AG04450 (cell line): ENCODE data around the gene B4GALT1. TPM values are rescaled to one million over a fixed set of nuclear protein-coding genes. Genes with fewer than 3 reads are reported as not detected.

Experiments used
- CTCF ChIA-PET: fragments of 300-600, 350-600 bp; formaldehyde crosslinking; extraction: SDS; loops from one replicate; lab custom pipeline; 2022; ENCODE audit warnings: antibody characterized with exemption, inconsistent platforms; lab: Charles Lee
- POLR2A ChIA-PET: fragments of 350-600 bp; formaldehyde crosslinking; extraction: SDS; loops from one replicate; lab custom pipeline; 2021; ENCODE audit warnings: antibody characterized with exemption, inconsistent platforms; lab: Yijun Ruan, JAX
- DNase-seq: peaks from one replicate; pipeline ENCODE4 v3.0.0-alpha.2; 2011; ENCODE audit warnings: low read depth, low spot score
- H3K27ac ChIP-seq: one replicate; pipeline ENCODE4 v1.5.1; 2012; ENCODE audit warnings: low read depth, low read length, control low read depth
- H3K27me3 ChIP-seq: one replicate; pipeline ENCODE4 v1.6.0; 2012; ENCODE audit warnings: low read length; ENCODE audit not compliant: control insufficient read depth, insufficient read depth
- H3K4me3 ChIP-seq: 2 replicates; pipeline ENCODE4 v1.5.1; 2011; ENCODE audit warnings: mild to moderate bottlenecking, low read depth, low read length, control low read depth
- H3K9me3 ChIP-seq: 2 replicates; pipeline ENCODE4 v1.5.1; 2012; ENCODE audit warnings: low read length; ENCODE audit not compliant: control insufficient read depth, insufficient read depth
- polyA plus RNA-seq: library from polyadenylated mRNA; depleted of rRNA; stranded (reverse); fragments of >200 nt; gene quantifications from 2 replicates; pipeline ENCODE4 v1.2.3, GENCODE V29; 2011
- TF ChIP-seq, protein P1 (sequence below): IDR thresholded peaks from 2 replicates; pipeline ENCODE4 v1.5.1; 2011; ENCODE audit warnings: low read depth, low read length, control low read depth, inconsistent platforms

Gene B4GALT1
- polyA plus RNA-seq, 1 experiment, result 57.0 TPM

DNA sequence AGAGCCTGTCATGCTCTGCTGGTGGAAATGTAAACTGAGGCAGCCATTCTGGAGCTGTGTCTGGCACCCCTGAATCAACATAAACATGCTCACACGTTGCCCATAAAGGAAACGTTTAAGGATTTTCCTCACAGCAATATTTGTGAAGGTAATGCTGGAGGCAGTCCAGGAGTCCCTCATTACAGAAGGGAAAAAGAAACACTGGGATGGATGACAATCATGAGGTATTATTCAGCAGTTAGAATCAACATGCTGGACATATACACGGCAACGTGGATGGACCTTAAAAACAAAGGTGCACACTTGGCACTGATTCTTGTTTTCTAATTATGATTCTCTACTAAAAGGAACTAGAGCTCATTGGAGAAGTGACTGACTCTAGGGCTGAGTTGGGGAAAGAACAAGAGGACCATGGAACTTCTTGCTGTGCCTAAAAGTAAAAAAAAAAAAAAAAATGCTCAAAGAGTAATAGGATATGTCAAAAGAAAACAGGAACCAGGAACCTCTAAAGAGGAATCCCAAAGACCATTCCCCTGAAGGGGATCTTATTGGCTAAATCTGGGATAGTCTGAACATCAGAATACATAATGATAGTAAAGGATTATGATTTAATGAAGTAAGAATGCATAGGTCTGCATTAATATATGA lies 18.6 kb downstream of the B4GALT1 start:
- H3K27ac ChIP-seq, result no peak overlapping the region
- ChIA-PET POLR2A (interaction anchor here (0.5 kb wide), 1 partner anchor 30 kb away, joined by 4 read pairs; no protein-coding TSS in a partner anchor), CTCF (no interaction called here)
- no peaks in the 10 kb centered on the region for H3K9me3 ChIP-seq
- no peak overlapping the region for H3K4me3 ChIP-seq
- no peak for DNase-seq
- TF ChIP-seq, protein P1, sequence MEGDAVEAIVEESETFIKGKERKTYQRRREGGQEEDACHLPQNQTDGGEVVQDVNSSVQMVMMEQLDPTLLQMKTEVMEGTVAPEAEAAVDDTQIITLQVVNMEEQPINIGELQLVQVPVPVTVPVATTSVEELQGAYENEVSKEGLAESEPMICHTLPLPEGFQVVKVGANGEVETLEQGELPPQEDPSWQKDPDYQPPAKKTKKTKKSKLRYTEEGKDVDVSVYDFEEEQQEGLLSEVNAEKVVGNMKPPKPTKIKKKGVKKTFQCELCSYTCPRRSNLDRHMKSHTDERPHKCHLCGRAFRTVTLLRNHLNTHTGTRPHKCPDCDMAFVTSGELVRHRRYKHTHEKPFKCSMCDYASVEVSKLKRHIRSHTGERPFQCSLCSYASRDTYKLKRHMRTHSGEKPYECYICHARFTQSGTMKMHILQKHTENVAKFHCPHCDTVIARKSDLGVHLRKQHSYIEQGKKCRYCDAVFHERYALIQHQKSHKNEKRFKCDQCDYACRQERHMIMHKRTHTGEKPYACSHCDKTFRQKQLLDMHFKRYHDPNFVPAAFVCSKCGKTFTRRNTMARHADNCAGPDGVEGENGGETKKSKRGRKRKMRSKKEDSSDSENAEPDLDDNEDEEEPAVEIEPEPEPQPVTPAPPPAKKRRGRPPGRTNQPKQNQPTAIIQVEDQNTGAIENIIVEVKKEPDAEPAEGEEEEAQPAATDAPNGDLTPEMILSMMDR, result no peak
- no peaks in the 10 kb centered on the region for H3K27me3 ChIP-seq

DNA sequence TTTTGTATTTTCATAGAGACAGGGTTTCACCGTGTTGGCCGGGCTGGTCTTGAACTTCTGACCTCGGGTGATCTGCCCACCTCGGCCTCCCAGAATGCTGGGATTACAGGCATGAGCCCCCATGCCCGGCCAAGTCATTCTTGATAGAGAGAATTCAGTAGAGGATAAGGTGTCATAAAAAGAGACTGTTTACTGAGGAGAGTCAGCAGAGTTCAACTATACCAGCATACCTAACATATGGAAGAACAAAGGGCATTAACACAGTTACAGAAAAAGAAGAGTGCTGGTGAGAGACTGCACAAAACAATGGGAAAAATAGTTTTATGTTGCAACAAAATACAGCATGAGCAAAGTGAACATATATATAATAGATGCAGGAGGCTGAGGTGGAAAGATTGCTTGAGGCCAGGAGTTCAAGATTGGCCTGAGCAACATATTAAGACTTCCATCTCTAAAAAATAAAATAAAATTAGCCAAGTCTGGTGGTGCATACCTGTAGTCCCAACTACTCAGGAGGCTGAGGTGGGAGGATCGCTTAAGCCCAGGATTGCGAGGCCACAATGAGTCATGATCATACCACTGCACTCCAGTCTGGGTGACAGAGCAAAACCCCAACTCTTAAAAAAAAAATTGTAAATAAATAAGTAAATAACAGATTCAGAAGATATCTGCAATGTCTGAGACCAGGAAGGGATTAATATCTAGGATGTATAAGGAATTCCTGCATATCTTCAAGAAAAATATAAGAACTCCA lies 19.5 kb downstream of the B4GALT1 start:
- CTCF ChIA-PET, result no interaction called here
- POLR2A ChIA-PET, result no interaction called here
- TF ChIP-seq, protein P1, result no peak

GRCh38 chr9:33146298-33146697 lies 20.8 kb downstream of the B4GALT1 start:
- Histone ChIP-seq H3K9me3 (no peaks in the 10 kb centered on the region), H3K4me3 (no peak overlapping the region), H3K27ac (no peak overlapping the region), H3K27me3 (no peaks in the 10 kb centered on the region)
- DNase-seq, result no peak
- TF ChIP-seq, protein P1, result no peak
- ChIA-PET POLR2A (no interaction called here), CTCF (no interaction called here)

More for the DNA sequence above, 19.5 kb downstream of the B4GALT1 start:
- H3K4me3 ChIP-seq, result no peak overlapping the region
- DNase-seq, result no peak
- no peaks in the 10 kb centered on the region for H3K9me3 ChIP-seq
- no peak overlapping the region for H3K27ac ChIP-seq
- H3K27me3 ChIP-seq, result no peaks in the 10 kb centered on the region

DNA sequence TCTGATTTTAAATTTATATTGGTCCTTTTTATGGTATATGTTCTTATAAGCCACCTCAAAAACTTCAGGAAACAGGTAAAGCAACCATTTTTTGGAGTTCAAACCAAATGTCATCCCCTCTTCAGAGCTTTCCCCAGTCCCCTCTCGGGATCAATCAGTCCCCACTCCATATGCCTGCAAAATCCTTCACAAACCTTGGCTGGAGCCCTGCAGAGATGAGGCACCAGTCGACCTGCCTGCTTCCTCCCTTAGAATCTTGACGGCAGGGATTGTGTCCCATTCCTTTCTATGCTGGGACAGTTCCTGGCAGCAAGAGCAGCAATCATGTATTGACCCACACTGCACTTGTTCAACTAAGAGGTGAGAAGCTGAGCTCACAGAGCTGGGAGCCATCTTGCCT lies 22.6 kb downstream of the B4GALT1 start:
- Histone ChIP-seq H3K9me3 (no peaks in the 10 kb centered on the region; the same call in 1 of the 2 replicates), H3K4me3 (no peak overlapping the region), H3K27ac (no peak overlapping the region), H3K27me3 (no peaks in the 10 kb centered on the region)
- ChIA-PET CTCF (no interaction called here), POLR2A (no interaction called here)
- no peak for DNase-seq
- TF ChIP-seq, protein P1, result no peak

DNA sequence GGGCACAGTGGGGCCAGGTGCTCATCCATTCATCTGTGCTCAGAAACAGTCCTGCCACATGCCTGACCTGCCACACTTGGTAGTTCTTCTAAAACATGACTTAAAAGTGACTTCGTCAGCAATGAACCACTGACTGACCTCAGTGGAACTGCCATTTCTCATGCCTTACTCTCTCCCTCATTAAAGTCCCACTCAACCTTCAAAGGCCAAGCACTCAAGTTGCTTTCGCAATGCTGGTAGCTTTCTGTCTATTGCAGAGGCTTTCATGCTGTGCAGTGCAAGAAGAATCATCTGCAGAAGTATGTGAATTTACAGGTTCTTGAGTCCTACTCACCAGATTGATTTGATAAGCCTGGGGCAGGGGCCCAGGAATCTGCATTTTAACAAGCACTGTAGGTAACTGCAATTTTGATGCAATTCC lies 23.9 kb downstream of the B4GALT1 start:
- TF ChIP-seq, protein P1, result no peak
- no peaks in the 10 kb centered on the region for H3K27me3 ChIP-seq
- DNase-seq, result no peak
- POLR2A ChIA-PET, result no interaction called here
- H3K27ac ChIP-seq, result no peak overlapping the region
- no peak overlapping the region for H3K4me3 ChIP-seq
- H3K9me3 ChIP-seq, result no peaks in the 10 kb centered on the region; the same call in 1 of the 2 replicates
- CTCF ChIA-PET, result interaction anchor here (0.5 kb wide), 1 partner anchor 330 kb away, joined by 5 read pairs; no protein-coding TSS in a partner anchor
